Suprapubic skin (tissue), 4 donors: Measurements from ENCODE around the gene GRIA3.

Experiments used
- CTCF ChIP-seq, 2 donors: fragments of 200-600 bp in 1 of 2; fragments of 450-650 bp in 1 of 2; sonication (generic) in 1 of 2; IDR thresholded peaks; one replicate each; pipeline ENCODE4 v1.5.1; 2016 to 2019; ENCODE audit warnings: antibody characterized with exemption in 2 of 2, mild to moderate bottlenecking in 1 of 2, moderate library complexity in 1 of 2
- EP300 ChIP-seq: sonication (generic); formaldehyde crosslinking; IDR thresholded peaks from one replicate; pipeline ENCODE4 v1.6.1; 2017; ENCODE audit warnings: antibody characterized with exemption
- POLR2A ChIP-seq, 2 donors: fragments of 450-650 bp; IDR thresholded peaks; one replicate each; pipeline ENCODE4 v1.6.1; 2017; ENCODE audit warnings: antibody characterized with exemption in 2 of 2, mild to moderate bottlenecking in 2 of 2, moderate library complexity in 2 of 2
- POLR2AphosphoS5 ChIP-seq, 3 donors: sonication (generic); formaldehyde crosslinking; IDR thresholded peaks; one replicate each; pipeline ENCODE4 v1.6.1; 2017; ENCODE audit warnings: antibody characterized with exemption in 3 of 3

- TF ChIP-seq CTCF (IDR thresholded peaks at IDR 0.05) (no peak), POLR2AphosphoS5 (IDR thresholded peaks at IDR 0.05) (no peak), EP300 (no peak), POLR2A (IDR thresholded peaks at IDR 0.05) (no peak)
These were observed 241.4 kb downstream of the GRIA3 start for GRCh38 chrX:123425471-123425870.
